Inflammatory macrophage treated with lipopolysaccharide for 1 hour (primary cell): ENCODE measurements around the gene SPO11.

ENCODE experiments used
- DNase-seq, 2 donors: peaks; one replicate each; pipeline ENCODE4 v3.0.0-alpha.2; 2020 to 2022

The SPO11 gene

DNA sequence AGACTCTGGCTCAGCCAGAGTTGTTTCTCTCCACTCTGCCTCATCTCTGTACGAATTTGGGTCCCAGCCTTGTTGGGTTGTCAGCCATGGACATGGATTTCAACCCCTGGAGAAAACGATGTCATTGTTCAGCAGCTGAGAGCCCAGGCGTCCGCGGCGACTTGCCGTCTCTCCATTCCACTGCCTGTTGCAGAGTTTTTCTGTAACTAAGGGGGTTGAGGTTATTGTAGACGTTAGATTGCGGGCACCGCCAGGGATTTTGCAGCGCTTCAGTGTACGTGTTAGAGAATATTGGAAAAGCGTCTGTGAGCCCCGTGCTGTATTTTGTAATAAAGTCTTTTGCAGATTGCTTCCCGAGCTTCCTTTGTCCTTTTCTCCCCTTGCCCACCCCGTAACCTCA lies 48.5 kb downstream of the SPO11 start:
- no peak for DNase-seq

DNA sequence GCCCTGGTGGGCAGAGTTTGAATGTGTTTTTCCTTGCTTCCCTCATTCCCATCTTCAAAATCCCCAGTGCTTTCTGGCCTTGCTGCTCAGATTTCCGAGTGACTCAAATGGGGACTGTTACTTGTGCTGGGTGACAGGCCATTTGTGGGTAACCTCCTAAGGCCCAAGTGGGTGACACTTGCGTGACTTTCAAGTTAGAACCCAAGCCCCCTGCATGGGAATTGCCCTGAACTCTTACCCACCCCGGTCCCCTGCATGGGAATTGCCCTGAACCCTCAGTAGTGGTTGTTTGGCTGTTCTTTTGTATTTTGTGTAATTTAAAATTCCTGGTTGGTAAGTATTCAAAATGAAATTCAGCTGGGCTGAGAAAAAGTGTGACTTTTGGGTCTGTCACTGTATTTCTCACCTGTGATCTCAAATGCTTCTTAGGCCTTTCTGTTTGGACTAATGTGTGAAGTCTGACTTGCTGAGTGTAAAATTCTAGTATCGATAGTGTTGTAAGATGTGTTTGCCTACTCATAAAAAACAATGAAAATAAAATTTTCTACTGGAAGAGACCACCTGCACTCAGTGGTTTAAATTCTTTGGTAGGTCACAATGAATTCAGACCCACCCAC lies 49.2 kb downstream of the SPO11 start:
- no peak for DNase-seq

DNA sequence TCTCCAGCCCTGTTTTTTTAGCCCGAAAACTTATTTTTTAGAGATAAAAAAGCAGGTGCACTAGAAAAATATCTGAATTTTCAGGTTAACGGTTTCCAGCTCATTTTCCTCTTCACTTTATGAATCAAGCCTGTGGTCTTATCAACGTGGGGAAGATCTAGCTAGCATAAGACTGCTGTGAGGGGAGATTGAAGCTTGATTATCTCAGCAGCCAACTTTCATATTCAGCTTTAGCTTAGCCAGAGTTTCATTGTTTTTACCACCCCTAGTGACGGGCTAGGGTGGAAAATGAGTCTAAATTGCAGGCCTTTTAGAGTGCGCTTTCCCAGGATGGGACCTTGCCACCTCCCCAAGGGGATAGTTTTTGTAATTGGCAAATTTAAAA lies 49.7 kb downstream of the SPO11 start:
- no peak for DNase-seq

DNA sequence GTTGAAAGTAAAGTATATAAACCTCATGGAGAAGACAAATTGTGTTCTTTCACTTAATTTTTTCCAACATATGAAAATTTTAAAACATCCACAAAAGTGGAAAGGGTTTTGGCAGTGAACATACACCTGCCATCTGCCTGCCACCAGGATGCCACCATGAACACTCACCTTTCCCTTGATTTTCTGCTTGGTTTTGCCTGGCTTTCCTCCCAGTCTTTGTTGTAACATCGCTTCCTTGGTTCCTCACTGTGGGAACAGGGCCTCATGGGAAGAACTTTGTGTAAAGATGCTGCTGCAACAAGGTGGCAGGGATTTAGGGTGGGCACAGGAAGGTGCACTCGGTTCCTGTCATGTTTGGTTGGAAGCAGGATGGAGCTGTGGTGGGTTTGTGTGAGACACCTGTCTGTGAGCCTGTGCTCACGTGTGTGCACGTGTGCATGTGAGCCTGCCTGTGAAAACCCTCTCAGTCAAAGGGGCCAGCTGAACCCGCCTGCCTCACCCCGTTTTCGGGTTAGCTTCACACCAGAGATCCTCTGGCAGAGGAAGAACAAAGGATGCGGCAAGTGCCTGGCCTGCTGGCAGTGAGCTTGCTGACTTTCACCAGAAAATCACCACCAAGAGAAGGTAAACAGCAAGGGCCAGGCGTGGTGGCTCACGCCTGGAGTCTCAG lies 50.6 kb downstream of the SPO11 start:
- no peak for DNase-seq

DNA sequence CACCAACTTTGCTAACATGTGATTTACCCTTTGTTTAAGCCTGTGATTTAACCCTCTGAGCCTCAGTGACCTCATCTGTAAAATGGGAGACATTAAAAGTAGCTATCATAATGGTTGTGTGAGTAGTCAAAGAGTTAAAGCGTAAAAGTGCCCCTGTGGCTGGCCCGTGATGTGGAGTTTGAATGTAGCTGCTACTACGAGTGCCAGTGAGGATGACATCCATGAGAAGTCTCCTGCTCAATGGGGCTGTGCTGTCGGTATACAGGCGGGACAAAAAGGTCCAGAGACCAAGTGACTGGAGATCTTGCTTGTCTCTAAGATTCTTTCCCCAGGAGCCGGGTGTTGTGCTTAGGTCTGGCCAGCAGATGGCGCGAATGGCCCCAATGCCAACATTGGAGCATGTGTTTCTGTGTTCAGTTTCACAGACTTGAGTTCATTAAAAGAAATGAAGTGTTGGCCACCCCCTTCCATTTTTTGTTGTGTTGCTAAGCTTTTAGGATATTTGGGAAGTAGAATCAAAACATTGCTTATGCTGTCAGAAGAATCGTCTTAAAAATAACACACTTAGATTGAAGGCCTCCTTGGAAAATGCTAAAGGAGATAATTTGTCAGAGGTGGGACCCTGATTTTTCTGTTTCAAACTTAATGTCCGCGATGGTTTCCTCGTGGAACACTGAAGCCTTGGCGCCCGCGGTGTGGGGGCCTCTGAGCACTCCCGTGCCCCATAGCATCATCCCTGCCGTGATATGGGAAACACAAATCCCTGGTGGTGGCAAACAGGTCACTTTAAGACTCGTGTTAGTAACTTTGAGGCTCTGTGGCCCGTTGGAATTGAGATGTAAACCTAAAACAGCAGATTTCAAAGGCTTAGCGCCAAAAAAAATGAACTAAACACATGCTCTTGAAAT lies 52.2 kb downstream of the SPO11 start:
- peak; percentile 66 to 97 for DNase-seq

DNA sequence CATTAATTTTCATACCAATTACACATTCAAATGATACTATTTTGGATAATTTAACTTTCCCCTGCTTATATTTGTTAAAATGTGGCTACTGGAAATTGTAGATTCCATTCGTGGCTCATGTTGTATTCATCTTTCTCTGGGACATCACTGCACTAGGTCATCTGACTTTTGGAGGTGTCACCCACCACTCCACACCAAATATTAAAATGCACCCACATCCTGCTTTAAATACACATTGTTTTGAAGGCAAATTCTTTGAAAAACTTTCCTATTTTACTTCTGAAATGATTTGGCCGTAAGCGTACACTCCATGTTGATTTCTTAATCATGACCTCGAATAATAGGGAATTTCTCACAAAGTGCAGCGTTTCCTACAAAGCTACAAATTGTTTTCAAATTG lies 52.9 kb downstream of the SPO11 start:
- DNase-seq = no peak

DNA sequence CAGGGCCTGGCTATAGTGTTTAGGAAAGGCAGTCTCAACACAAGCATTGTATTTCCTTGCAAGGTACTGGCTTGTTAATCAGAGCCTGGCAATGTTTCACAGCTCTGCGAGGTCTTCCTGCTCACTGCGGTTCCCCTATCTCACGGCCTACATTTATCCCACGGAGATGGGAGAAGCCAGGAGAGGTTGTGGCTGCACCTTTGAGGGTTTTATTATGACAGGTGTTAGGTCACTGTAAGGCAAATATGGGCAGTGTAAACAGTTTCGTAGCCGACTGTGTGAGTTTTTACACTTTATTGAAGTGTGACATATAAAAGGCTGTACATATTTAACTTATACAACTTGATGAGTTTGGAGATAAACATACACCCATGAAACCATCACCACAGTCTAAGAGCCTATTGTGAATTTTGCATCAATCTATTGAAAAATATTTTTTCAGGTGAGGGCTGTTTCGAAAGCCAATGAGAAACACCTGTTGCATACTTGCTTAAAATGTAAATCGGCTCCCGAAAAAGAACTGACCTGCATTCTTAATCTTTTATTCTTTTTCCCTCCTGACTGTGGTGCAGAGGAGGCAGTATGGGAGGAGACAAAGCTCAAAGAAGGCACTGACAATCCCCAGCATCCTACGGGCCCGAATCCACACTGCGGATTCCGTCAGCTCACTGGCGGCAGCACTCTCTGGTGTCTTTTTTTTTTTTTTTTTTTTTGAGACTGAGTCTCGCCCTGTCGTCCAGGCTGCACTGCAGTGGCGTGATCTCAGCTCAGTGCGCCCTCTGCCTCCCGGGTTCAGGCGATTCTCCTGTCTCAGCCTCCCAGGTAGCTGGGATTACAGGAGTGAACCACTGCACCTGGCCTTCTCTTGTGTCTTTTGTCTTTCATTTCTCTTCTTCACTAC lies 54.1 kb downstream of the SPO11 start:
- no peak for DNase-seq

DNA sequence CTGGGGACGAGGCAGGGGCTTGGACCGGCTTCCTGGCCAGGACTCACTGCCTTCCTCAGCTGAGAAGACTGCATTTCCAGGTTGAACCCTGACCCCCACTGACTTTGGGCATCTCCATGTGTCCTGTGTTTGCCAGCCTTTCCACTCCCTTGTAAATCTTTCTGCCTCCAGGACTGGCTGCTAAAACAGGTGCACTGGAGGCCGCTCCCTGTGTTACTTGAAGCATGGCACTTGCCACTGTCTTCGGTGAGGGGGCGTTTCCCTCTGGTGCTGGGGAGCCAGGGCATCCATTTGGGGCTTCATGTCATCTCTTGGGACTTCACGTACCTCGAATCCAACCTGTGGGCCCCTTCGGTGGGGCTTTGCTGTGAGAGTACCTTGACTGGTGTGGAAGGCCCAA lies 54.9 kb downstream of the SPO11 start:
- no peak for DNase-seq

DNA sequence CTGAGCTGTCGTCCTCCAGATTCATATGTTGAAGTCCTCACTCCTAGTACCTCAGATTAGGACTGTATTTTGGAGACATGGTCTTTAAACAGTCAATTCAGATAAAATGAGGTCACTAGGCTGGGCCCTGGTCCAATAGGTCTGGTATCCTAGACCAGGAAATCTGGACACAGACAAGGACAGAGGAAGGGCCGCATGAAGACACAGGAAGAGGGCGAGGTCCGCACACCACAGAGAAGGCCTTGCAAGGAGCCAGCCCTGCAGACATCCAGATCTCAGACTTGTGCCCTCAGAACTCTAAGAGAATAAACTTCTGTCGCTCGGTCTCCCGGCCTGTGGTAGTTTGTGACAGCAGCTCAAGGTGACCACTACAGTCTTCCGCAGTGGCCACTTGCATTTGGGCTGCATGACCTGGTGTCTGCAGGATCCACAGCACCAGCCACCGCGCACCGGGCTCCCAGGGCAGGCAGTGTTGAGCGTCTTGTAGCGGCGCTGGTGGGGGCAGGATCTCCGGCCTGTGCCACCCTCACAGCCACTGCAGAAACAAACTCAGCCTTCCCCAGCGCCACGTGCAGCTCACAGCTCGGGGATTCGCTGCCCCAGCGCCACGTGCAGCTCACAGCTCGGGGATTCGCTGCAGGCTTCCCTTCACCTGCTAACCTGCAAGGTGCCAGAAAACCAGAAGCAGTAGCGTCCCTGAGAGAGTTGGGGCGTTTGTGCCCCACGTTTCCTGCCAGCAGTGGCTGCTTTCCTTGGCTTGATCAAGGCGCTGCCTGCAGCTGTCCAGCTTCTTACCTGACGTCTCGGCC lies 55.6 kb downstream of the SPO11 start:
- no peak for DNase-seq

DNA sequence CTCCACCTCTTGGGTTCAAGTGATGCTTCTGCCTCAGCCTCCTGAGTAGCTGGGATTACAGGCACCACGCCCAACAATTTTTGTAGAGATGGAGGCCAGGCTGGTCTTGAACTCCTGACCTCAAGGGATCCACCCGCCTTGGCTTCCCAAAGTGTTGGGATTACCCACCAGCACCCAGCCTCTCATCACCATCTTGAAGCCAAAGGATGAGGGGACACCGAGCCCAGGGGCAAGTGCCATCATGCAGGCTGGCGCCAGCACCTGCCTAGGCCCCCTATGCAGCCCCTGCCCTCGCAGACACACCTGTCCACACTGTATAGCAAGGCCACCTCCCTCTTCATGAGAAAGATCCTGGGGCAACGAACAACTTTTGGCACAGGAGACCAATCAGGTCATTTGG lies 56.3 kb downstream of the SPO11 start:
- no peak for DNase-seq

DNA sequence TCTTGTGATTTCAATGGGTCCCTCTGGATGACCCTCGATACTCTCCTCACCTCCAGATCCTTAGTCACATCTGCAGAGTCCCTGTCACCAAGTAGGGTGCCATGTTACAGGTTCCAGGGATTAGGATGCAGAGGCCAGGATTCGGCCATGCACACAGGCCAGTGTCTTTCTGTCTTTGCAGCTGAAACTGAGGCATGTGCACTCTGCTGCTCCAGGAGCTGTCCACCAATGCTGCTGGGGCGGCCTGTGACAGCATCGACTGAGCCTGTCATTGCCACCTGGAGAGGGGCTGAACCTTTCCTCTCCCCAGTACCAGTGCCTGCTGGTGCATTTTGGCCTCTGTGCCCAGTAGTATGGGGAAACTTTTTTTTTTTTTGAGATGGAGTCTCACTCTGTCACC lies 57.2 kb downstream of the SPO11 start:
- no peak for DNase-seq

DNA sequence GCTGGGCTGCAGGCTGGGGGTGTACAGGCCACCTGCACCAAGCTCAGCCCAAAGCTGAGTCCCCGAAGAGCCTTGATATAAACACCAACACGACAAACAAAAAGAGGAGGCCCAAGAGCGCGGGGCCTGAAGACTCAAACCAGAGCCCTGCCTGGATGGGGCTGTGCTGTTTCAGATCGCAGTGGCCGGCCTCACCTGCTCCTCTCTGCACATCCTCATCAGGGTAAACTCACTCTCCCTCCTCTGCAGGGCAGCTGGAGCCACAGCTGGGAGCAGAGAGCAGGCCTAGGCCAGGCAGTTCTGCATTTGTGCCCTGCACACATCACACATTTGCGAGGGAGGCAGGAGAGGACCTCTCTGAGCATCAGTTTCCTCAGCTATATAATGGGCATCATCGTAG lies 57.9 kb downstream of the SPO11 start:
- no peak for DNase-seq

DNA sequence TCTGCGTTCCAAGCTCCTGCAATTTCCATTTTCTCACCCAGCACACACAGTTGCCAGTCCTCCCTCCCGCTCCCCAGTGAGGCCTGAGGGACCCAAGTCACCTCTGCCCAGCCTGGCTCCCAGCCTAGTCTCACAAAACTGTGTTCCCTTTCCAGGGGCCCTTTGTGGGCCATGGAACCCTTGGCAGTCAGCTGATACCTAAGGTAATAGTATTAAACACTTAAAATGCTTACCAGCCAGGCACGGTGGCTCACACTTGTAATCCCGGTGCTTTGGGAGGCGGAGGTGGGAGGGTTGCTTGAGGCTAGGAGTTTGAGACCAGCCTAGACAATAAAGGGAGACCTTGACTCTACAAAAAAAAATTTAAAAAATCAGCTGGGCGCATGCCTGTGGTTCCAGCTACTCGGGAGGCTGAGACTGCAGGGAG lies 58.4 kb downstream of the SPO11 start:
- no peak for DNase-seq

DNA sequence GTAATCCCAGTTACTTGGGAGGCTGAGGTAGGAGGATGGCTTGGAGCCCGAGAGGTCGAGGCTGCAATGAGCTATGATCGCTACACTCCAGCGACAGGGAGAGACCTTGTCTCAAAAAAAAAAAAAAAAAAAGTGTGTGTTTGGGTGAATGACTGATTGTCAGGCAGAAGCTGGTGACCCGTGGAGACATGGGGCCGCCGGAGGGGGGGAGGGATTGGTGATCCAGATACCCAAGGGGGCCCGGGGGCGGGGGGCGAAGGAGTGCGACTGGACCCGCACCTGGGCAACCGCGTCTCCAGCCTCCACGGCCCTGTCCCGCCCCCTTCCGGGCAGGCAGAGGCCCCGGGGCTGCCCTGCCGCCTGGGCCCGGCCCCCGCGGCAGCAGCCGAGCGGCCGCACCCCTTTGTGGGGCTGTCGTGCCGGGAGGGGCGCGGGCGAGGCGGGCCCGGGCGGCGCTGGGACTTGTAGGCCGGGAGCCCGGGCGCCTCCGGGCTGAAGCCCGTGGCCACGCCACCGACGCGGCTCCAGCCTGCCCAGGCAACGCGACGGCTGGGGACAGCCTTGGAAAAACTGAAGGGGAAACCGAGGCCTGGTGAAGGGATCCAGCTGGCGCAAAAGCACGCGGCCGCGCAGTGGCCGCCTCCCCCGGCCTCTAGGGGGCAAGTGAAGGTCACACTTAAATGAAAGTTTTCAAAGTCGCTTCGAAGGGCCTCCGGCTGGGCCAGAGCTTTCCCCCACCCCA lies 59.5 kb downstream of the SPO11 start:
- DNase-seq = no peak

DNA sequence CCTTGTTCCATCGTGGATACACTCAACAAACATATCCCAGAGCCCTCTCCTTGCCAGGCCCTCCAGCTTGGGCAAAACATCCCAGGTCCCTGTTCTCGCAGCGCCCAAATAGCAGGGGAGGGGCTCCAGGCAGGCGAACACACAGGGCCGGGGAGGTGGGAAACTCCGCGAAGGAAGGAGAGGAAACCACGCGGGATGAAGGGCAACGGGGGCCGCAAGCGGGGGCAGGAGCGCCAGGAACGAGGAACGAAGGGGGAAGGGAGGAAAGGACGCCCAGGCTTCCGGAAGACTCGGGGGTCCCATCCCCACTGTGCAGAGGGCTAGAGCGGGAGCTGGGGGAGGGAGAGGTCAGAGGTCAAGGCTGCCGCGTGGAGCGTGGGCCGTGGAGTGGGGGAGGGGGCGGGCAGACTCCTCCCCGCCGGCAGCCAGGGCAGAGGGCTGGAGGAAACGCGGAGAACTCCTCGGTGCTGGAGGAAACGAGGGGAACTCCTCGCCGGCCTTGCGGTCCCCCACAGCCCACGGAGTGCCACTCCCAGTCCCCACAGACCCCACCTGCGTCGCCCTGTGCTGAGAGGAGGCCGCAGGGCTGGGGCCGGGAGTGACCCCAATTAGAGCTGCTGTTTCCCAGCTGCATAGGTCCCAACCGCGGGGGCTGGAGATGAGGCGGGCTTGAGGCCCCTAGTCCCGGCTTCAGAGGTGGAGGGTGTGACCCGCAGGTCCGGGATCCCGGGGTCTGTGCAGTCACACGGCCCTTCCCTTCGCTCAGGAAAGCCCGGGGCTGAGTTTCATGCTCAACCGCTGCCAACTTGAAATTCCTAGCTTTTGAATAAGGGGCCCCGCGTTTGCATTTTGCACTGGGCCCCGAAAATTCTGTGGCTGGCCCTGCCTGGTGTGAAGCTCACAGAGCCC lies 60.3 kb downstream of the SPO11 start:
- DNase-seq = peak; percentile 63 to 80

DNA sequence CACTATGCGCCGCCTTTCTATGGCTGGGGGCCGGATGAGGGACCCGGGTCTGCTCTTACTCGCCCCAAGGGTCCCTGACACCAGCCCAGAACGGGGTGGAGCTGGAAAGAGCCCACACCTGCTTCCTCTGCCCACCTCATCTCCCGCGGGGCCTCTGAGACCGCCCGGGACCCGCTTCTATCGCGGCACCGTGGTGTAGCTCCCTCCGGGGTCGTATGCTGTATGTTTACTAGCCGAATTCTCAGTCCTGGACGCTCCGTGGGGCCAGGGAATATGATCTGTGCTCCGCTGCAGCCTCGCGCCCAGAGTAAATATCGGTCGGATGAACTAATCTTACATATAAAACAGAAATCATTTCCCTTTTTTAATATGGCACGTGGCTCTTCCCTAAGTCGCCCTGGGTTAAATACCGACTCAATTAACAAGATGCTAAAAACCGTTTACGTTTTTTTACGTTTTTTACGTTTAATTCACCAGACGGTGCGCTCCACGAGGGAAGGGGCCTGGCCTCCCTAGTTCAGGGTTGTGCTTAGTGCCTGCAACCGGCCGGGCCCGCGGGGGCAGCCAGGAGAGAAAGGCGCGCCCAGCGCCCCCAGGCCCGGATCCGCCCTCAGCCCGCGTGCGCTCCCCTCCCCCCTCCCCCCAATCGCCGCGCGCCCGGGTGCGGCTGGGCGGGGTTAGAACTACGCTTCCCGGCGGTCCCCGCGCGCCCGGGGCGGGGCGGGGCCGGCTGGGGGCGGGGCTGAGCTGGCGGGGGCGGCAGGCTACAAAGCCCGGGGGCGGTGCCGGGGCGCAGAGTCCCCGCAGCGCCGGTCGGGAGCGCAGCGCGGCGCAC lies 61.2 kb downstream of the SPO11 start, which contains the start of gene RBM38:
Gene RBM38 (plus strand): TSS at position 793 of the 835 bp plus-strand sequence. CDS start 186 bp downstream, outside the sequence.
- peak; percentile 60 to 63 for DNase-seq

DNA sequence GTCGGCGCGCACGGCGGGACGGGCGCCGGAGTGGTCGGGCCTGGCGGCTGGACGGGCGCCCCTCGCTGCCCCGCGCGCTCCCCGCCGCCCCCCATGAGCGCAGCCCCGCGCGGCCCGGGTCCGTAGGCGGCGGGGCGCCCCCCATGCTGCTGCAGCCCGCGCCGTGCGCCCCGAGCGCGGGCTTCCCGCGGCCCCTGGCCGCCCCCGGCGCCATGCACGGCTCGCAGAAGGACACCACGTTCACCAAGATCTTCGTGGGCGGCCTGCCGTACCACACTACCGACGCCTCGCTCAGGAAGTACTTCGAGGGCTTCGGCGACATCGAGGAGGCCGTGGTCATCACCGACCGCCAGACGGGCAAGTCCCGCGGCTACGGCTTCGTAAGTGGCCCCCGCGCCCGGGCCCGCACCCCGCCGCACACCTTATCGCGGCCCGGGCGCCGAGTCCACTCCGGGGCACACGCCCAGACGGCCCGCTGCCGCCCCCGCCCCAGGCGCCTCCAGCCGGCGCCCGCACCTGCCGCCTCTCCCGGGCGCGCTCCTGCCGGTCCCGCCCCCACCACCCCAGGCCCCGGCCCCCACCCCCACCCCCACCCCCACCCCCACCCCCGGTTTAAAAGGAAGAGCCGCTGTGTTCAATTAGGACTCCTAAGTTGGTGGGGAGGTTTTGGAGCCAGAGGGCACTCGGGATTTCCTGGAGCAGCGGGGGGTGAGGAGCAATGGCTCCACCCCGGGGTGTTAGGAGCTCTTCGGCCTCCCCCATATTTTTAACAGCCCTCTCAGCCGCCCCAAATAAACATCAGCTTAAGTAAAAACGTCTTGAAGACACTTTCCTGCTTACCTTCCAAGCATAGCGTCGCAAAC lies 62.1 kb downstream of the SPO11 start:
- peak in 1 of 2 donors; percentile 53 for DNase-seq
